GM23248 (cell line): ENCODE results near the gene PCLO.

Experiments used
- EZH2 ChIP-seq: fragments of 200-600 bp; sonication (generic); IDR thresholded peaks from 2 replicates; pipeline ENCODE4 v1.6.1; 2018; ENCODE audit warnings: antibody characterized with exemption, mild to moderate bottlenecking; ENCODE audit not compliant: insufficient read depth, poor library complexity, severe bottlenecking
- EZH2phosphoT487 ChIP-seq: fragments of 200-600 bp; sonication (generic); IDR thresholded peaks from 2 replicates; pipeline ENCODE4 v1.6.1; 2018; ENCODE audit warnings: antibody characterized with exemption, moderate library complexity, mild to moderate bottlenecking, low read depth; ENCODE audit not compliant: insufficient read depth

GRCh38 chr7:83162402-83163256, at the start of gene PCLO:
- TF ChIP-seq EZH2, result no peak
- no peak for TF ChIP-seq EZH2phosphoT487
